22Rv1 (cell line): ENCODE data around the gene MAST4.

ENCODE experiments used
- ZFX ChIP-seq: fragments of 450-650 bp; IDR thresholded peaks from 2 replicates; pipeline ENCODE4 v1.6.1; 2017; ENCODE audit warnings: antibody characterized with exemption, borderline replicate concordance
- TF ChIP-seq, protein P1 (sequence below): fragments of 450-650 bp; IDR thresholded peaks from 2 replicates; pipeline ENCODE4 v1.5.1; 2017; ENCODE audit warnings: mild to moderate bottlenecking

DNA sequence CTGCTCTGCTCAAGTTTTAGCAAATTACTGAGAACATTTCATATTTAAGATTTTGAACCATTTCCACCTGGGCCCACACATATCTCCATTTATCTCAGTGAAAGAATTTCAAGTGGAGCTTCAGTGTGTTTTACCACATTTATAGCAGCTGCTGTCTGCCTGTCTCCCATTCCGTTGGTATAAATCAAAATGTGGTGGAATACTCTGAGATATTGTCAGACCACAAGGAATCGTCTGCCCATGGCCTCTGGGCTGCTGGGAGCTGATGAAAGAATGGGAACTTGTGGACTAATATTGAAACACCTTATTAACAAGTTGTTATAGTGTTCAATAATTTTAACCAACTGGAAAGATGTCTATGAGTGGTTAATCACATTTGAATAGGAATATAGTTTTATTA is 33.3 kb downstream of the MAST4 start:
- TF ChIP-seq, protein P1, sequence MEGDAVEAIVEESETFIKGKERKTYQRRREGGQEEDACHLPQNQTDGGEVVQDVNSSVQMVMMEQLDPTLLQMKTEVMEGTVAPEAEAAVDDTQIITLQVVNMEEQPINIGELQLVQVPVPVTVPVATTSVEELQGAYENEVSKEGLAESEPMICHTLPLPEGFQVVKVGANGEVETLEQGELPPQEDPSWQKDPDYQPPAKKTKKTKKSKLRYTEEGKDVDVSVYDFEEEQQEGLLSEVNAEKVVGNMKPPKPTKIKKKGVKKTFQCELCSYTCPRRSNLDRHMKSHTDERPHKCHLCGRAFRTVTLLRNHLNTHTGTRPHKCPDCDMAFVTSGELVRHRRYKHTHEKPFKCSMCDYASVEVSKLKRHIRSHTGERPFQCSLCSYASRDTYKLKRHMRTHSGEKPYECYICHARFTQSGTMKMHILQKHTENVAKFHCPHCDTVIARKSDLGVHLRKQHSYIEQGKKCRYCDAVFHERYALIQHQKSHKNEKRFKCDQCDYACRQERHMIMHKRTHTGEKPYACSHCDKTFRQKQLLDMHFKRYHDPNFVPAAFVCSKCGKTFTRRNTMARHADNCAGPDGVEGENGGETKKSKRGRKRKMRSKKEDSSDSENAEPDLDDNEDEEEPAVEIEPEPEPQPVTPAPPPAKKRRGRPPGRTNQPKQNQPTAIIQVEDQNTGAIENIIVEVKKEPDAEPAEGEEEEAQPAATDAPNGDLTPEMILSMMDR = no peak
- TF ChIP-seq ZFX = no peak
